Muscle layer of colon (tissue), 2 donors: Measurements from ENCODE around the gene LRRC70.

Experiments used
- H3K27ac ChIP-seq: one replicate; pipeline ENCODE4 v1.7.0; 2013; ENCODE audit warnings: low read depth, mild to moderate bottlenecking, low read length, moderate library complexity
- H3K27me3 ChIP-seq, 2 donors: one replicate each; pipeline ENCODE4 v1.7.0; 2013; ENCODE audit warnings: low read length in 2 of 2, mild to moderate bottlenecking in 2 of 2; ENCODE audit not compliant: insufficient read depth in 2 of 2, control insufficient read depth in 1 of 2
- H3K36me3 ChIP-seq: one replicate; pipeline ENCODE4 v1.7.0; 2013; ENCODE audit warnings: mild to moderate bottlenecking, low read length; ENCODE audit not compliant: insufficient read depth
- H3K4me1 ChIP-seq: one replicate; pipeline ENCODE4 v1.7.0; 2013; ENCODE audit warnings: mild to moderate bottlenecking, low read length; ENCODE audit not compliant: insufficient read depth
- H3K4me3 ChIP-seq, 2 donors: one replicate each; pipeline ENCODE4 v1.7.0; 2013; ENCODE audit warnings: low read length in 2 of 2, low read depth in 1 of 2, mild to moderate bottlenecking in 1 of 2, moderate library complexity in 1 of 2
- H3K9ac ChIP-seq: one replicate; pipeline ENCODE4 v1.7.0; 2013; ENCODE audit warnings: low read length
- H3K9me3 ChIP-seq: one replicate; pipeline ENCODE4 v1.7.0; 2013; ENCODE audit warnings: mild to moderate bottlenecking, low read length
- donor health status: abdominal sarcoma.
- donor health status: Adenocarcinoma of cecum.

The LRRC70 gene, protein sequence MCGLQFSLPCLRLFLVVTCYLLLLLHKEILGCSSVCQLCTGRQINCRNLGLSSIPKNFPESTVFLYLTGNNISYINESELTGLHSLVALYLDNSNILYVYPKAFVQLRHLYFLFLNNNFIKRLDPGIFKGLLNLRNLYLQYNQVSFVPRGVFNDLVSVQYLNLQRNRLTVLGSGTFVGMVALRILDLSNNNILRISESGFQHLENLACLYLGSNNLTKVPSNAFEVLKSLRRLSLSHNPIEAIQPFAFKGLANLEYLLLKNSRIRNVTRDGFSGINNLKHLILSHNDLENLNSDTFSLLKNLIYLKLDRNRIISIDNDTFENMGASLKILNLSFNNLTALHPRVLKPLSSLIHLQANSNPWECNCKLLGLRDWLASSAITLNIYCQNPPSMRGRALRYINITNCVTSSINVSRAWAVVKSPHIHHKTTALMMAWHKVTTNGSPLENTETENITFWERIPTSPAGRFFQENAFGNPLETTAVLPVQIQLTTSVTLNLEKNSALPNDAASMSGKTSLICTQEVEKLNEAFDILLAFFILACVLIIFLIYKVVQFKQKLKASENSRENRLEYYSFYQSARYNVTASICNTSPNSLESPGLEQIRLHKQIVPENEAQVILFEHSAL

DNA sequence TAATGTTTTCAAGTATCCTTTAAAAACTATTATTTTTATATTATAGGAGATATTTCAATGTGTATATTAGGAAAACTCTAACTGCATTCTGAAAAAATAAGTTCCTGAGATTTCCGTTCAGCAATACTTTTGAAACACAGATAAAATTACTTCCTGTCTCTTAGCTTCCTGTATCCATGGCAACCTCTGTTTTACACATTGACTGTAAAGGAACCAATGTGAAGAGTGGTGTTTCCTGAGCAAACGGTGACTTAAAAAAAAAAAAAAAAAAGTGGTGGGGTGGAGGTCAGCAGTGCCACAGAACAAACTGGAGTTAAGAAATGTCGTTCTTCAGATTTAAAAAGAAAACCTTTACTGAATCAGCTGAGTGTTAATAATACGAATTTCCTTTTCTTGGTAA lies at the start of gene LRRC70:
Gene LRRC70, plus strand, starts transcription at position 280 of the 400 bp plus-strand sequence. CDS start 620 bp downstream, outside the sequence.
- H3K9me3 ChIP-seq, result no peaks in the 10 kb centered on the region
- H3K27ac ChIP-seq, result no peak within 1 kb of the TSS
- H3K4me1 ChIP-seq, result no peaks in the 10 kb centered on the region
- no peak within 1 kb of the TSS for H3K4me3 ChIP-seq
- no peaks in the 10 kb centered on the region for H3K27me3 ChIP-seq
- no peaks in the 10 kb centered on the region for H3K36me3 ChIP-seq
- H3K9ac ChIP-seq, result no peak within 1 kb of the TSS

- no peak overlapping the region for H3K27ac ChIP-seq
- no peak overlapping the region for H3K4me3 ChIP-seq
- H3K4me1 ChIP-seq, result no peaks in the 10 kb centered on the region
- no peaks in the 10 kb centered on the region for H3K27me3 ChIP-seq
- H3K36me3 ChIP-seq, result peaks cover 5% of the 10 kb centered on the region
- no peaks in the 10 kb centered on the region for H3K9me3 ChIP-seq
- no peak overlapping the region for H3K9ac ChIP-seq
These were observed 45.0 kb upstream of the LRRC70 start for GRCh38 chr5:62533597-62533996.

GRCh38 chr5:62534461-62535236 lies 44.0 kb upstream of the LRRC70 start:
- Histone ChIP-seq H3K9me3 (no peaks in the 10 kb centered on the region), H3K27me3 (no peaks in the 10 kb centered on the region), H3K36me3 (peaks cover 5% of the 10 kb centered on the region), H3K4me3 (no peak overlapping the region), H3K9ac (no peak overlapping the region), H3K4me1 (no peaks in the 10 kb centered on the region), H3K27ac (no peak overlapping the region)

GRCh38 chr5:62536232-62536631 lies 42.4 kb upstream of the LRRC70 start:
- H3K9ac ChIP-seq, result no peak overlapping the region
- no peak overlapping the region for H3K4me3 ChIP-seq
- no peaks in the 10 kb centered on the region for H3K27me3 ChIP-seq
- no peaks in the 10 kb centered on the region for H3K9me3 ChIP-seq
- H3K36me3 ChIP-seq, result peaks cover 5% of the 10 kb centered on the region
- no peaks in the 10 kb centered on the region for H3K4me1 ChIP-seq
- no peak overlapping the region for H3K27ac ChIP-seq

- H3K27me3 ChIP-seq, result no peaks in the 10 kb centered on the region
- H3K4me3 ChIP-seq, result no peak overlapping the region
- H3K9ac ChIP-seq, result no peak overlapping the region
- H3K36me3 ChIP-seq, result peaks cover 5% of the 10 kb centered on the region
- no peaks in the 10 kb centered on the region for H3K4me1 ChIP-seq
- no peak overlapping the region for H3K27ac ChIP-seq
- H3K9me3 ChIP-seq, result no peaks in the 10 kb centered on the region
These were observed 41.8 kb upstream of the LRRC70 start for GRCh38 chr5:62536783-62537182.

GRCh38 chr5:62538017-62538942 lies 40.3 kb upstream of the LRRC70 start:
- peaks cover 5% of the 10 kb centered on the region for H3K36me3 ChIP-seq

DNA sequence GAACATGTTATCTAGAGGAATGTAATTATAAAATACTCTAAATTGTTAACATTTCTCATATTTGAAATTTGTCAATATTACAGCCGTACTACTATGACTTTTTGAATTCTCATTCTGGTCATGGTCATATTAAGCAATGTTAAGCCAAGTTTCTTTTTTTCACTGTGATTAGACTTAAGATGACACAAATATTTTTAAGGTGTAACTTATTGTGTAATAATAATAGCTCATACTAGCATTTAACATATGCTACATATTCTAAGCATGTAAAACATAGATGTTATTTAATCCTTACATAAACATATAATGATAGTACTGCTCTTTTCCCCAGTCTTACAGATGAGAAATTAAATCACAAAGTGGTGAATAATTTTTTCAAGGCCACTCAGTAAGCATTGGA lies 35.9 kb upstream of the LRRC70 start:
- Histone ChIP-seq H3K36me3 (peaks cover 5% of the 10 kb centered on the region), H3K9ac (no peak overlapping the region), H3K27me3 (no peaks in the 10 kb centered on the region), H3K4me1 (no peaks in the 10 kb centered on the region), H3K27ac (no peak overlapping the region), H3K9me3 (no peaks in the 10 kb centered on the region), H3K4me3 (no peak overlapping the region)

More at GRCh38 chr5:62538017-62538942, 40.3 kb upstream of the LRRC70 start:
- H3K27me3 ChIP-seq, result no peaks in the 10 kb centered on the region
- H3K27ac ChIP-seq, result no peak overlapping the region
- H3K9ac ChIP-seq, result no peak overlapping the region
- H3K4me3 ChIP-seq, result no peak overlapping the region
- H3K9me3 ChIP-seq, result no peaks in the 10 kb centered on the region
- no peaks in the 10 kb centered on the region for H3K4me1 ChIP-seq

DNA sequence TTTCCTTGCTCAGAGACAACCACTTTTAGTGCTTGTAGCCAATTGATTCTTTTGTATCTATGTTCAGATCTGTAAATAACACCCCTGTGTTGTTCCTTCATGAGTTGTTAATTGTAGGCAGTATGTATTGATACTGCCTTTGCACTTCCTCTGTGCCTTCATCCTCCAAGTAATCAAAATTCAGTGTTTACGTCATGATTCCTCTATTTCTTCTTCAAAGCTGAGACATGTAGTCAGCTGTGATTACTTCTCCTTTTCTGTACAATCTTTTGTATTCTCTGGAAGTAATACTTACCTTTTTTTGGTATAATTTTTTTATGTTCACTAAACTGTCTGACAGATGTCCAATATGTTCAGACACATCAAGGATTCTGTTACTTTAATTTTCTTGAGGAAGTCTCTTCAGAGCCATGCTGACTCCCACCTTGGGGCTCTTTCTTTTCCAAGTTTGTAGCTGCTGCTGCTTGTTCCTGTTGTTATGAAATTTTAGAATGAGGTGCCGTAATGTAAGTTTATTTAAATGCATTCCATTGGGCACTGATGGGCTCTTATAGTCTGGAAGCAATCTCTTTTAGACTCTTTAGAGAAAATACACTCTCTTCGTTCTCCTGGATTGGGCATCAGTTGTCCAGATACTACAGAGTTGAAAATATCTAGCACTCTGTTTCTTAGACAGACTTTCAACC lies 30.5 kb upstream of the LRRC70 start:
- H3K4me1 ChIP-seq, result no peaks in the 10 kb centered on the region
- no peak overlapping the region for H3K27ac ChIP-seq
- H3K9ac ChIP-seq, result no peak overlapping the region
- H3K9me3 ChIP-seq, result no peaks in the 10 kb centered on the region
- H3K36me3 ChIP-seq, result no peaks in the 10 kb centered on the region
- no peak overlapping the region for H3K4me3 ChIP-seq
- no peaks in the 10 kb centered on the region for H3K27me3 ChIP-seq

- no peaks in the 10 kb centered on the region for H3K9me3 ChIP-seq
- no peaks in the 10 kb centered on the region for H3K36me3 ChIP-seq
- H3K4me3 ChIP-seq, result no peak overlapping the region
- no peaks in the 10 kb centered on the region for H3K4me1 ChIP-seq
- H3K27me3 ChIP-seq, result no peaks in the 10 kb centered on the region
- no peak overlapping the region for H3K9ac ChIP-seq
- no peak overlapping the region for H3K27ac ChIP-seq
These were observed 28.5 kb upstream of the LRRC70 start for GRCh38 chr5:62550103-62550502.

DNA sequence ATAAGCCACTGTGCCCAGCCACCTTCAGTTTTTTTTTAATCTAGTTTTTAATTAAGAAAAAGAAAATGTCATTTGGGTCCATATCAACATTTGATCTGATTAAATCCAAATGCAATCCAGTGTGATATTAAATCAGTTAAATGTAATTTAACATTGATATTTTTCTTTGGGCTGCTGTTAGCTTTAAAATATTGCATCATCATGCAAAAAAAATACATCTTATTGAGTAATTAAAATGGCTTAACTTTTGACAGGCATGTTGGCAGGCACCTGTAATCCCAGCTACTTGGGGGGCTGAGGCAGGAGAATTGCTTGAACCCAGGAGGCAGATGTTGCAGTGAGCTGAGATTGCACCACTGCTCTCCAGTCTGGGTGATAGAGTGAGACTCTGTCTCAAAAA lies 22.7 kb upstream of the LRRC70 start:
- Histone ChIP-seq H3K4me1 (no peaks in the 10 kb centered on the region), H3K4me3 (no peak overlapping the region), H3K27ac (no peak overlapping the region), H3K27me3 (no peaks in the 10 kb centered on the region), H3K9me3 (no peaks in the 10 kb centered on the region), H3K36me3 (no peaks in the 10 kb centered on the region), H3K9ac (no peak overlapping the region)
